Smooth muscle cell of the brain vasculature (primary cell): ENCODE measurements around the gene VWA2.

ENCODE experiments used
- DNase-seq: peaks from one replicate; pipeline ENCODE4 v3.0.0-alpha.2; 2012; ENCODE audit warnings: low read depth, low spot score

Gene VWA2

DNA sequence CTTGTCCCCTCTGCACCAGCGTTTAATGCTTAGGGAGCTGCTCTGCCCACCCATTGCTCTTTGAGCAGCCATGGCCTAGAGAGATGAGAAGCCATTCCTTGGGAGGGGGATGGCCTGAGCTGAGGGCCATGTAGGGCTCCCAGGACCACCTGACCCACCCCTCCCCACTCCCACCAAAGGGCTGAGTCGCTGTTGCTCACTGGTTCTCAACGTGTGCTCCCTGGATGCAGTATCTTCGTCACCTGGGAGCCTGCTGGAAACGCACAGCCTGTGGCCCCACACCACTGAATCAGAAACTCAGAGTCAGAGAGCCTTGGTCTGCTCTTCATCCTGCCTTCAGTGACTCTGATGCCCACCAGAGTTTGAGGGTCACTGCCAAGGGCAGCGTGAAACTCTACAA, 37.0 kb downstream of the VWA2 start:
- no peak for DNase-seq

DNA sequence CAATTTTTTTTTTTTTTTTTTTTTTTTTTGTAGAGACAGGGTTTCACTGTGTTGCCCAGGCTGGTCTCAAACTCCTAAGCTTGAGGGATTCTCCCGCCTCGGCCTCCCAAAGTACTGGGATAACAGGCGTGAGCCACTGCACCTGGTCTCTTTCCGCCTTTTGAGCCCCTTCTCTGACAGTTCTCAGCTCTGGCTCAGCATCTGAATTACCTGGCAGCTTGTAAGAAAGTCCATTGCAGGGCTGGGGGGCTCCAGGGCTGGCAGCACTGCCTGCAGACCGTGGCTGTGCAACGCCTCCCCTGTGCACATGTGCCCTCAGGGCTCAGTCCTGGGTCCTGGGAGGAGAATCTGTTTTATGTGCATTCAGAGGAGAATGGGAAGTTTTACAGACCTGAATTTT, 37.6 kb downstream of the VWA2 start:
- no peak for DNase-seq

DNA sequence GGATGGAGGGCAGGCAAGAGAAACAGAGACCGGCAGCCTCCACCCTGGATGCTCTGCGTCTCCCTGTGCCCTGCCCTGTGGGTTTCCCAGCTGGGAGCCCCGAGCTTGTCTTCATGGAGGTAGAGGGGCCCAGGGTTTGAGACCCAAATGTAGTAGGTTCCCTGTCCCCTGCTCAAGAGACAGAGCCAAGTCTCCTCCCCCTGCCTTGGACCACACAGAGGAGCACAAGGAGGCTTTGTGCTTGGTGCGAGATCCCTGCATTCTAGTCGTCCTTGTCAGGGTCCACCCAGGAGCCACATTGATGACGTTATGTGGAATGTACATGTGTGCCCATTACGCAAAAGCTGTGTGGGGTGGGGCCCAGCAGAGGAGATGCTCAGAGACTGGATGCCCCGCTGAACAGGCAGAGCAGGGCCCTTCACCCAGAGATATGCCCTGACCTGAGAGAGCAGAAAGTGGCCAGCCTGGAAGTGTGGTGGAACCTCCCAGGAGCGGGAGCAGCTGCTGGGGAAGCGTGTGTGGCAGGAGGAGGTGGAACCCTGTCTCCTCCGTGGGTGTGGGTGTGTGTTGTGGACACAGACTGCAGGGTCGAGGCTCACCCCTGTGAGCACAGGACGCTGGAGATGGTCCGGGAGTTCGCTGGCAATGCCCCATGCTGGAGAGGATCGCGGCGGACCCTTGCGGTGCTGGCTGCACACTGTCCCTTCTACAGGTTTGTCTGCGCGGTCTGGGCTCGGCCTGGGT, 39.3 kb downstream of the VWA2 start:
- DNase-seq = no peak

DNA sequence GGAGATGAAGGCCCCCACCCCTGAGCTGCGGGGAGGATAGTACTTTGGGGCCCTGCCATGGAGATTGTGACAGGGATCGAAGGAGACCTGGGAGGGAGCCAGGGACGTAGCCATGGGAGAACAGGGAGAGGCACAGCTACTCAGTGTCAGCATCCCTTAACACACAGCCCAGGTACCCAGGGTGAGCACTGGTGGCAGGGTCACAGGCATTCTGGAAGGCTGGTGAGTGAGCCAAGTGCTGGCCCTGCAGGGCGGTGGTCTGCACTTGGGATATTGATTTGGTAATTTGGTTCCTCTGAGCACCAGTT, 39.8 kb downstream of the VWA2 start:
- no peak for DNase-seq

DNA sequence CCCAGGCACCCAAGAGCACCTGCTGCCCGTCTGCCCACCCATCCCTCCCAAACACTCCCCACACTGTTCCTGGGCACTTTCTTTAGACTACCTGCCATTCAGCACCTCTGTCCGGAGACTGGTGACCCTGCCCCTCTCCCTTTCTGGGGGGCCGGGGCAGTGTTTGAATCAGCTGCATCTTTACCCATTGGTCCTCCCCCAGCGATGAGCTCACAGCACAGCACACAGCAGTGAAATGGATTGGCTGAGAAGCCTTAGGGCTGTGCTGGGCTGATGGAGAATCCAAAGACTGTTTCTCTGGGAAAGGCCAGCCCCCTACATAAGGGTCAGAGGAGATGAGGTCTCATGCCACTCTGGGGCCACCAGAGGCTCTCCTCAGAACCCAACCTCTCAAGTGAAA, 40.2 kb downstream of the VWA2 start:
- DNase-seq = no peak

DNA sequence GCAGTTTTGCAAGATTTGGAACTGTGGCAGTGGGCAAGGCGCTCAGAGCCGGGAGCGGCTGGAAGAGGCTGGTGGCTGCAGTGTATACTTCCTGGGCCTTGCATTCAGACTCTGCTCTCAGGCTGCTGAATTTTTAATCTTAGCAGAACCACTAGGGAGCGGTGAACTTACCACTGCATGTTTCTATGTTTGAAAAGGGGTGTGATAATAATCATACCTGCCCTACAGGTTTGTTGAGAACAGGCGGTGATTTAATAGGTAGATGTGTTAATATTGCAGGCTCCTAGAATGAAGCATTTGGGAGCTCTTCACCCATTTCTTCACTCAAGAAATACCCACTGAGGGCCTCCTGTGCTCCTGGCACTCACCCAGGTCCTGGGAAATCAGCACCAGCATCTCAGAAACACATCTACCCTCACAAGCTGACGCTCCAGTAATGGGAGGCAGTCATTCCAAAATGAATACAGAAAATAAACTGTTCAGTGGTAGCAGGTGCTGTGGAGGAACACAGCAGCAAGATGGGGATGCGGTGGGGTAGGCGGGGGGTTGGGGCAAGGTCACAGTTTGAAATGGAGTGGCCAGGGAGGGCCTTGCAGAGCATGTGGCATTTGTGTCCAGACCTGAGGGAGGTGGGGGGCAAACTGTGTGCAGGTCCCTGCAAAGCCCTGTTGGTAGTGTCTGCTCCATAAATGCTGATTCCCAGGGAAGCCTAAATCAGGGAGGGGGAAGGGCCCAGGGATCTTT, 41.0 kb downstream of the VWA2 start:
- DNase-seq = no peak

DNA sequence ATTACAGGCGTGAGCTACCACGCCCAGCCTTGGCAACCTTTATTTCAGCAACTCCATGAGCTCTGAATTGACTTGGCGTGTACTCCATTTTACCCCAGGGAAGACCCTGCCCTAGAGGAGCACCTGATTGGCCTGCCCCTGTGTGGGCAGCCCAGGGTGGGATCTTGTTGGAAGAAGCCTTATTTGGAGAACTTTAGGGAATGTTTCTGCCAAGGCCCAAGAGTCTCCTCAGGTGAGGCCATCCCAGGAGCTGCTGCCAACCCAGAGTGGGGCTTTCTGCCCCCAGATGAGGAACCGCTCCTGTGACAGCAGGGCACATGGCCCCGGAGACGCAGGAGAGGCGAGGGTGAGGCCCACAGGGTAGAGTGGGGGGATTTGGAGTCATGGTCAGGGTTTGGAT, 42.0 kb downstream of the VWA2 start:
- no peak for DNase-seq

DNA sequence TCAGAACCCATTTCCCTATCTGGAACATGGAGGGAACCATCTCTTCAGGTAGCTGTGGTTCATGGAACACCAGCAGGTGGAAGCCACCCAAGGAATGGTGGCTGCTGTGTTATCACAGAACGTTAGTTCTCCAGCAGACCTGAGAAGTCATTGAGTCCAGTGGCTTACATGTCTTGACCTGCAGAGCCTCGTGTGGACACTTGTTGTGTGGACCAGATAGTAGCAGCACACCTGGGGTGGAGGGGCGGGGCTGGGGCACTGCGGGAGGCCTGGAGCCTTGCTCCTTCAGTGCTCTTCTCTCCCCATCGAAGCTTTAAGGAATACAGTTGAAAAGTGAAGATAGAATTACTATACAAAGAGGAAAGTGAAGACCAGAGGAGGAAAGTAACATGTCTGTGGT, 42.4 kb downstream of the VWA2 start:
- no peak for DNase-seq

DNA sequence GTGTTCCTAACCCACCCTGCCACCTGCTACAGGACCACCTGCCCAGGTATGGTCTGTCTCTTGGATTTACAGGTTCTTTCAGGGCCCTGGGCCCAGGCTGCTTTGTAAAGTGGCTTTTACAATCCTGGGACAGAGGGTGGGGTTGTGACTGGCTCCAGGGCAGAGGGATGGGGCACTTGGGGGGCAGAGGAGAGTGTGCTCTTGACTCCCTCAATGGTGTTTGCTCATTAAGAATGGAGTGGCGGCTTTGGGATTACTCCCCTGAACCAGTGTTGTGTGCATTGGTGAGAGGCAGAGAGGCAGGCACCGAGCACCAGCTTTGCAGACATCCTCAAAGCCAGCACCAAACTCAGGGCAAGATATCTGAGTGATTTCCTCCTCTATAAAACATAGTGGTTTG, 43.5 kb downstream of the VWA2 start:
- no peak for DNase-seq

DNA sequence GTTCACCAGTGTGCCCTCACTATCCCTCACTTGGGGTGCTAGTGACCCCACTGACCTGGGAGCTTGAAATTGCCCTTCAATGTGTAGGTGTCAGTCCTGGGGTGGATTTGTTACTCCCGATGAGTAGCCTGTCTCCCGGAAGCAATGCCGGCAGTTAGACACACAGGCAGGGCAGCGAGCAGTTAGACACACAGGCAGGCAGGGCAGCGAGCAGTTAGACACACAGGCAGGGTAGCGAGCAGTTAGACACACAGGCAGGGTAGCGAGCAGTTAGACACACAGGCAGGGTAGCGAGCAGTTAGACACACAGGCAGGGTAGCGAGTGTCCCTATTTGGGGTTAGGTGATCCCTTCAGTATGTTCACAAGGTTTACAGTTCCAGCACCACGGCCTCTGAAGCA, 44.0 kb downstream of the VWA2 start:
- DNase-seq = no peak

DNA sequence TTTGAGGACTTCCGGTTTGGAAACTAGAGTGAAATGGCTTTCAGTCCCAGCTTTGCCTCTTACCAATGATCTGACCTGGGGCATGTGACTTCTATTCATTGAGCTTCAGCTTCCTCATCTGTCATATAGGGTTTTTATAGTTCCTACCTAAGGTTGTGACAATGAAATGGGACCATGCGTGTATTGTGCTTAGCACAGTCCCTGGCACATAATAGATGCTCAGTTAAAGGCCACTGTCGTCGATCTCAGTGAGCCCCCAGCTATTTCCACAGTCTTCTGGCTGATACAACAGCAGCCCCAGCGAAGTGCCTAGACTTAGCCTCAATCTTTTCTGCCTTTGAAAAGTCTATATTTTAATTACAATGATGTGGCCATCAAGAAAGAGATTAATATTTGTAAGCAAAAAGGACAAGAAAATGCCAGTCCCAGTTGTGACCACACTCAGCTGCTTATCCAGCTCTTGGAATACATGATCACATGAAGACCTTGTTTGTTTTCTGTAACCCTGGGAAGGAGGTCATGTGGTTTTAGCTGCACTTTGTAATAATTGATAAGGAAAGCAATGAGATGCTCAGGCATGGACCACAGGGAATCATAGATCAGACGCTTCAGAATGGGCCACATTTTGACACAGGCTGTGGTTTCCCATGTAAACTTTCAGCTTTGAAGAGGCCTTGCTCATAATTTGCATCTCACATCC, 44.6 kb downstream of the VWA2 start:
- no peak for DNase-seq

DNA sequence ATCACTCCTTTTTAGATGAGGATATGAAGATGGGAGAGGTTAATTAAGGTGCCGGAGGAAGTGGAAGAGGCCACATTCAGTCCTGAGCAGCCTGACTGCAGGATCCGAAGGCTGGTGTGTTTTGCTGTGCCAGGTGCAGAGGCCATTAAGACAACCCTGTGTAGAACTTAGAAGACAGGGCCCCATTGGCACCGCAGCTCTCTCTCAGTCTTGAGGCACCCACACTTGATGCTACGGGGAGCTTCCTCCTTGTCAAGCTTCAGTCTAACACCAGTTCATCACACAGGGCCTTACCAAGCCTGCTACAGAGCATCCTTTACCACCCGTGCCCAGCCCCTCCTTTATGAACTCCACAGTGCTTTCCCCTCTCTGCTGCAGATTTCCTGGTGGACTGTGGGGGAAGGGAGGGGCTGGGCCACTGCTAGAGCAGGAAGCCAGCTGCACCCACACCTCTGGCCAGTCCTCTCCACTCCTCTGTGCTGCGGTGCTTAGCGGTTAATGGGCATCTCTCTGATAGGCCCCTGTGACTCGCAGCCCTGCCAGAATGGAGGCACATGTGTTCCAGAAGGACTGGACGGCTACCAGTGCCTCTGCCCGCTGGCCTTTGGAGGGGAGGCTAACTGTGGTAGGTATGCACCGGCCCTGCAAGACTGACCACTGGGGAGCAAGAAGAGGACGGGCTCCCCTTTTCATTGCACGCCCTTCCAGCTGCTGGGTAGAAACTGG, 45.5 kb downstream of the VWA2 start:
- no peak for DNase-seq

DNA sequence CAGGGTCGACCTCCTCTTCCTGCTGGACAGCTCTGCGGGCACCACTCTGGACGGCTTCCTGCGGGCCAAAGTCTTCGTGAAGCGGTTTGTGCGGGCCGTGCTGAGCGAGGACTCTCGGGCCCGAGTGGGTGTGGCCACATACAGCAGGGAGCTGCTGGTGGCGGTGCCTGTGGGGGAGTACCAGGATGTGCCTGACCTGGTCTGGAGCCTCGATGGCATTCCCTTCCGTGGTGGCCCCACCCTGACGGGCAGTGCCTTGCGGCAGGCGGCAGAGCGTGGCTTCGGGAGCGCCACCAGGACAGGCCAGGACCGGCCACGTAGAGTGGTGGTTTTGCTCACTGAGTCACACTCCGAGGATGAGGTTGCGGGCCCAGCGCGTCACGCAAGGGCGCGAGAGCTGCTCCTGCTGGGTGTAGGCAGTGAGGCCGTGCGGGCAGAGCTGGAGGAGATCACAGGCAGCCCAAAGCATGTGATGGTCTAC, 46.9 kb downstream of the VWA2 start:
- DNase-seq = no peak

DNA sequence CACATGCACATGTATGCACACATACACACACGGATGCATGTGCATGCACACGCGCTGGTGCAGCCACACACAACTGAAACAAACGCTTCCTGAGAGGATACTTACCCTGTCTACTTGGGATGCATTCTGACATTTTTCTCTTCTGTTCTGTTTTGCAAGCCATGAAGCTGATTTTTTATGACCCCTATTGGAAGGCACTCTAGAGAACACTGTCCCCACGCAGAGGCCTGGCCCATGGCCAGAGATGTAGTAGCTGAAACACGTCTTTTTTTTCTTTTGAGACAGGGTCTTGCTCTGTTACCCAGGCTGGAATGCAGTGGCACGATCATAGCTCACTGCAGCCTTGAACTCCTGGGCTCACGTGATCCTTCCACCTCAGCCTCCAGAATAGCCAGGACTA, 47.9 kb downstream of the VWA2 start:
- no peak for DNase-seq

DNA sequence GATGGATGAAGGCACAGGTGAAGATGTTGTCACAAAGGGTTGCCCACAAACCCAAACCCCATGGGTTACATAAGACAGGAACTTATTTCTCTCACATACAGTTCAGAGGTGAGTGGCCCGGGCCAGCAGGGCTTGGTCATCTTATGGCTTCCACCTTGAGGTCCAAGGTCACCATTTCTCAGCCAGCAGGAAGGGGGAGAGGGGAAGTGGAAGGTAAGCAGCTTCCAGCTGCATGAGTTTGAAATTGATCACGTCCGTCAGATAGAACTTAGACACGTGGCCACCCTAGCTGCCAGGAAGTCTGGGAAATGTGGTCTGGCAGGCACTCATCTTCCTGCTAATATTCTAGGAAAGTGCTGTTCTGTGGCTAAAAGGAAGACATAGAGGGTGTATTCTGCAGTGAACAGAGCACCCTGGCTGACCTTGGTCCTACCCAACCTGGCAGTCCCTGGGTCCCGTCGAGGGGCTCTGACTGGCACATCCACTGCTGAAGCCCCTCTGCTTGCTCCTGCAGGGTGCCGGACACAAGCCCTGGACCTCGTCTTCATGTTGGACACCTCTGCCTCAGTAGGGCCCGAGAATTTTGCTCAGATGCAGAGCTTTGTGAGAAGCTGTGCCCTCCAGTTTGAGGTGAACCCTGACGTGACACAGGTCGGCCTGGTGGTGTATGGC, 49.5 kb downstream of the VWA2 start:
- no peak for DNase-seq

DNA sequence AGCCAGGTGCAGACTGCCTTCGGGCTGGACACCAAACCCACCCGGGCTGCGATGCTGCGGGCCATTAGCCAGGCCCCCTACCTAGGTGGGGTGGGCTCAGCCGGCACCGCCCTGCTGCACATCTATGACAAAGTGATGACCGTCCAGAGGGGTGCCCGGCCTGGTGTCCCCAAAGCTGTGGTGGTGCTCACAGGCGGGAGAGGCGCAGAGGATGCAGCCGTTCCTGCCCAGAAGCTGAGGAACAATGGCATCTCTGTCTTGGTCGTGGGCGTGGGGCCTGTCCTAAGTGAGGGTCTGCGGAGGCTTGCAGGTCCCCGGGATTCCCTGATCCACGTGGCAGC, 50.0 kb downstream of the VWA2 start:
- DNase-seq = no peak

DNA sequence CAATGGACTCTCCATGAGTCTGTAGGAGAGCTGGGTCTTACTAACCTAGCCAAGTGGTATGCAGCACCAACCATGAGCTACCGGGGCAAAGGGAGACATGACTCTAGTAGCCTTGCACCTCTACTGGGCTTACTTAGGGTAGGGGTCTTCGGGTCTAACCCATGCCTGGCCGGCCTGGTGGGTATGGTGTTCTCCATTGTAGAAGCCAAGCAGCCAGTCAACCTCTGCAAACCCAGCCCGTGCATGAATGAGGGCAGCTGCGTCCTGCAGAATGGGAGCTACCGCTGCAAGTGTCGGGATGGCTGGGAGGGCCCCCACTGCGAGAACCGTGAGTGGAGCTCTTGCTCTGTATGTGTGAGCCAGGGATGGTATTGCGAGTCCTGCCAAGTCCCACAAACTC, 51.0 kb downstream of the VWA2 start:
- no peak for DNase-seq

DNA sequence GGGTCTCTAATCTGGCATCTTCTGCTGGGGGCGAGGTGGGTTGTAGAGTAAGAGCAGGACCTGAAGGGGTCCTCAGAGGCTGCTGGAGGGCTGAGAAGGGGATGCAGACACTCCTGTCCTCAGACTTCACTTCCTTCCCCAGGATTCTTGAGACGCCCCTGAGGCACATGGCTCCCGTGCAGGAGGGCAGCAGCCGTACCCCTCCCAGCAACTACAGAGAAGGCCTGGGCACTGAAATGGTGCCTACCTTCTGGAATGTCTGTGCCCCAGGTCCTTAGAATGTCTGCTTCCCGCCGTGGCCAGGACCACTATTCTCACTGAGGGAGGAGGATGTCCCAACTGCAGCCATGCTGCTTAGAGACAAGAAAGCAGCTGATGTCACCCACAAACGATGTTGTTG, 52.0 kb downstream of the VWA2 start:
- no peak for DNase-seq

DNA sequence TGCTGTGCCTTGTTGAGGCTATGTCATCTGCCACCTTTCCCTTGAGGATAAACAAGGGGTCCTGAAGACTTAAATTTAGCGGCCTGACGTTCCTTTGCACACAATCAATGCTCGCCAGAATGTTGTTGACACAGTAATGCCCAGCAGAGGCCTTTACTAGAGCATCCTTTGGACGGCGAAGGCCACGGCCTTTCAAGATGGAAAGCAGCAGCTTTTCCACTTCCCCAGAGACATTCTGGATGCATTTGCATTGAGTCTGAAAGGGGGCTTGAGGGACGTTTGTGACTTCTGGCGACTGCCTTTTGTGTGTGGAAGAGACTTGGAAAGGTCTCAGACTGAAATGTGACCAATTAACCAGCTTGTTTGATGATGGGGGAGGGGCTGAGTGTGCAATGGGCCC, 52.5 kb downstream of the VWA2 start:
- no peak for DNase-seq

DNA sequence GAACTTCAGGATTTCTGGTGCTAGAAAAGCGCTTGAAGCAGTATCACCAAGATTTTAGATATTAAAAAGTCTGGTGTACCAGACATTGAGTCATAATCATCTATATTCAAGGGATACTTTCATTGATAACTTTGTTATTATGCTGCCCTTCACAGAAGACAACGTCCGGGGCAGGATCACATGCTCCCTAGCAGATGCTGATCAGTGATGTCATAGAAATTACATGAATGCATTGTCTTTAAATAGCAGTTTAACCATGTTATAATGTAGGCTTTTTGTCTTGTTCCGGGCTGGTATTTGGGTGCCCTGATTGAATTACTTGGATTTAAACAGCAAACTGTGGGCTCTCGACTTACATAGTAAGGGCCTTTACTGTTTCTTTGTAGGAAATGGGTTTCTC, 54.0 kb downstream of the VWA2 start:
- no peak for DNase-seq

DNA sequence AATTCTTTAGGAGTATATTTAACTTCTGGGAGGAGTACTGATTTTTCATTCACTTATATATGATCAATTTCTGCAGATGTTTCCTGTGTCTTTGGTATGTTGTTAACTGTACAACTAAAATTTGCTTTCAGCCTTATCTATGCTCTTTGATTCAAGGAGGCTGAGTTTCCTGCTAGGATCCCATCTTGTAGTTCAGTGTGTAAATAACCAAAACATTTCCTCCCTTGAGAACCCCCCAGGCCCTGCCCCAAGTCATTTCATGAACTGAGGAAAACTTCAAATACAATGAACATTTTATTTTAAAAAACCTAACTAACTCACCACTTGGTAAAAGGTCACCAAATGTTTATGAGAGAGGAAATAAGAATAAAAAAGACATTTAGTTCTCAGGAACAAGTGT, 55.5 kb downstream of the VWA2 start:
- no peak for DNase-seq

DNA sequence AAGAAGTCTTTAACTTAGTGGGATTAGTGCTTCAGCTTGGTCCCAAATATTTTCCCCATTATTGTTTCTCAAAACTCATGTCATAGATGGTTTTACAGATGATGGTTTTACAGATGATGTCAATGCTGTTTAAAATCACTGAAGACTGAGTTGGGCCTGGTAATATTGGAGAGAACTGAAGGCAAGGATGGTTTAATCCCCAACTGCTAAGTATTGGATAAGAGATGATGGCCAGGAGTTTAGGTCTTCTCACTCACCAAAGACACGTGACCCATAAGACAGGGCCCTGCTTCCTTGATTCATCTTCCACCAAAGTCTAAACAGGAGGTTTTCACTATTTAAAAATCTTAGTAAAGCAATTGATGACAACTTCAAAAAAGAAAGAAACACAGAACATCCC, 56.3 kb downstream of the VWA2 start:
- no peak for DNase-seq
